Pulmonary artery endothelial cell (primary cell): ENCODE data around the gene OSER1. TPM values are rescaled to one million over a fixed set of nuclear protein-coding genes. Genes with fewer than 3 reads are reported as not detected.

Source experiments
- DNase-seq: peaks from one replicate; pipeline ENCODE4 v3.0.0-alpha.2; 2011; ENCODE audit warnings: low read depth, low spot score
- total RNA-seq: library from RNA; depleted of rRNA; stranded (reverse); fragments of >200 nt; gene quantifications from 2 replicates; pipeline ENCODE4 v1.2.3, GENCODE V29; 2014

Gene OSER1
- total RNA-seq, 1 donor from 2014 or later = 36.1 TPM

DNA sequence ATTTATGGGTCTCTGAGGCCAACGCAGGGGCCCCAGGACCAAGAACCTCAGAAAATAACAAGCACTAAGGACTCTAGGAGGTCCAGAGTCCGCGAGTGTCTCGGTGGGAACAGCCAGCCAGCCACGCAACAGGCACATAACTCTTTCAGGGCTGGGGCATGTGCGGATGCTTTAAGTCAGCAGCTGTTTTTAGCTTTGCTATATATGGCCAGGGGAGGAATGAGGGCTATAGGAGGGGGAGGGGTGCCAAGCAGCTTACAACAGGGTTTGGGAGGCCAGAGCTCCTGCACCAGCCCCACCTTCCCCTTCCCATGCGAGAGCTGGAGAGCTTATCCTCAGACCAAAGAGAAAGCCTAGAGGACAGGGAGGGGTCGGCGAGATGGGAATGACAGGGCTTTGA lies 29.8 kb downstream of the OSER1 start:
- no peak for DNase-seq

DNA sequence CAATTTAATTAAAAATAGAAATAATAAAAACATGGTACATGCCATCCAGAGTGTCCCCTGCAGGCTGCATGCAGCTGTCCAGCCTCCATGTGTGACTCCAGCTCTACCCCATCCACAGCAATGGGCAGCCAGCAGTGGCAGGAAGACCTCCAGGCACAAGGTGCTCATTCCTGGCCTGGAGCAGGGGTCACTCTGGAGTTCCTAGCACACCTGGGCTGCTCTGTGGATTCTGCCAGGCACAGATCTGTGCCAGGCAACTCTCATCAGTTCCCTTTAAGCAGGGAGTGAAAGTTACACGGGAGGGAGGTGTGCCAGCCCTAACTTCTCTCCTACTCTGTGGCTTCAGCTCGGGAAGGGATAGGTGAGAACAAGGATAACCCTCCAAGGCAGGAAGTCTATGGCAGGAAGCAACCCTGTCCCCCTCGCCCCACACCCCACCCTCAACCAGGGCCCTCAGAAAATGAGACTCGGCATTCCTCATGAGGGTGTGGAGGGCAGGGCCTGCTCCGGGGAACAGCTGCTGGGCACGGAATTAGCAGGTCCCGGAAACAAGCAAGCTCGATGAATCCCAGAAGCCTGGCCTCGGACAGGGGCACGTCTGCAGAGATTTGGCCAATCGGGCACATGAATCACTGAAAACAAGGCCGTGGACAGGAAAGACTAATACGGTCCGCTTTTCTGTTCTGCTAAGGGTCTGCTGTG lies 33.6 kb downstream of the OSER1 start:
- no peak for DNase-seq

- no peak for DNase-seq
Observed at GRCh38 chr20:44174996-44175765, 35.4 kb downstream of the OSER1 start.

DNA sequence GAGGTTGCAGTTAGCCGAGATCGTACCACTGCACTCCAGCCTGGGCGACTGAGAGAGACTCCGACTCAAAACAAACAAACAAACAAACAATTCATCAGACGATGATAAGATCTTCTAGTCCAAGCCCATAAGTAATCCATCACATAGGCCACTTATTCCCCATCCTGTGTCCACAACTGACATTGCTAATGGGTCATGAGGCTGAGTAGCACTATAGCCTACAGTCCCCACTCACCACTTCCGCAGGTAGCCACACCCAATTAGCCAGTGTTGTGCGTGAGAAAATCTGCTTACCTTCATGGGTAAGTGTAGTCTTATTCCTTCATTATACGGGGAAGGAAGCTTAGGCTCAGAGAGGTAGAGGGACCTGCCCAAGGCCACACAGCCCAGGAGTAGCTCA lies 36.7 kb downstream of the OSER1 start:
- DNase-seq = no peak

DNA sequence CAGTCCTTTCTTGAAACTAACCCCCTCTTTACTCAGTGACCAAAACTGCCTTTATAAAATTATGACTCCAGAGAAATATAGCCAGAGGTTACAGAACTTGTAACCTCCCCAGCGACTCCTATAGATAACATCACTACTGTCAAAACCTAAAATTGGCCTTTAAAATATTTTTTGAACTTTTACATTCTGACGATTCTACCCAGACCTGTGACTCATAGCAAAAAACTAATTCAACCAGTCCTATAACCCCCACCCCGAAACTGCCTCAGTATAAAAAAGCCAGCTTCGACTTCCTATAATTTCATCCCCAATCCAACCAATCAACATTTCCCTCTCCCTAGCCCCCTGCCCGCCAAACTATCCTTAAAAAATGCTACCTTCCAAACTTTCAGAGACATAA lies 37.5 kb downstream of the OSER1 start:
- no peak for DNase-seq

DNA sequence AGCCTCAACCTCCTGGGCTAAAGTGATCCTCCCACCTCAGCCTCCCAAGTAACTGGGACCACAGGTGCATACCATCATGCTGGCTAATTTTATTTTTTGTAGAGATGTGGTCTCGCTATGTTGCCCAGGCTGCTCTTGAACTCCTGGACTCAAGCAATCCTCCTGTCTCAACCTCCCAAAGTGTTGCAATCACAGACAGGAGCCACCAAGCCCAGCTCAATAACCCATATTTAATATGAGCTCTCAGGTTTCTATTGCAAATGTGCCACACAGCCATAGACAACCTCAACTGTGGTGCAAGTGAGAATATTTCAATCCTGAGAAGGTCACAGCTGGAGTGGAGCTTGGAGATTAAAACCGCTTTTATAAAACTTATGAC lies 38.0 kb downstream of the OSER1 start:
- no peak for DNase-seq

GRCh38 chr20:44171775-44172571 lies 38.6 kb downstream of the OSER1 start:
- no peak for DNase-seq

- DNase-seq = no peak
Observed at GRCh38 chr20:44170816-44171410, 39.7 kb downstream of the OSER1 start.

DNA sequence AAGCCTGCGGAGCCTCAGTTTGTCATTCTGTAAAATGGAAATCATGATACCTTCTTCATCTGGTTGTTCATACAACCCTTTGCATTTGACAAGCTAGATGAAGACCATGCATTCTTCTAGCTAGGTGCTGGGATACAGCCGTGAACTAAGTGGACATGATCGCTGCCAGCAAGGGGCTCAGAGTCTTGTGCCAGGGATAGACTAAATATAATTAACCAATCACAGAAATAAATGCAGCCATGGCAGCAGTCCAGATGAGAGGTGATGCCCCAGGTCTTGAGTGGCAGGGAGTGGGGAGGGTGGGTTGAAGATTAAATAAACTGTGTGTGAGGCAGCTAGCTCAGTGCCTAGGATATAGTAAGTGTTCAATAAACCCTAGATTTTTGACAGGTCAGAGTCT lies 42.8 kb downstream of the OSER1 start:
- no peak for DNase-seq

GRCh38 chr20:44166477-44166876 lies 44.1 kb downstream of the OSER1 start:
- no peak for DNase-seq

DNA sequence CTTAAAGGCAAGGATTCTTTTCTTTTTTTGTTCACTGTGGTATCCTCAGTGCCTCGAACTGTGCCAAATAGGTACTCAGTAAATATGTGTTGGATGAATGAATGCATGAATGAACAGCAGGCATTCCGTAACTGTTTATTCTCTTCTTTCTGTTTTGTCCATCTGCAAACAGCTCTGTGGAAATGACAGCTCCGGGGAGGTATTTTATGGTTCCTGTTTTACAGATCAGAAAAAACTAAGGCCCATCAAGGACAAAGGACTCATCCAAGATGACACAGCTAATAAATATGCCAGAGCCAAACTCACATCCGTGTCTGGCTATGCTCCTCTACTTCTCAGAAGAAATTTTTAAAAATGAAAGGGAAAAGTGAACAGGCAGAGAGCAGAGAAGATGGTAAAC lies 44.6 kb downstream of the OSER1 start:
- no peak for DNase-seq

GRCh38 chr20:44160133-44160532 lies 50.4 kb downstream of the OSER1 start:
- DNase-seq = no peak

DNA sequence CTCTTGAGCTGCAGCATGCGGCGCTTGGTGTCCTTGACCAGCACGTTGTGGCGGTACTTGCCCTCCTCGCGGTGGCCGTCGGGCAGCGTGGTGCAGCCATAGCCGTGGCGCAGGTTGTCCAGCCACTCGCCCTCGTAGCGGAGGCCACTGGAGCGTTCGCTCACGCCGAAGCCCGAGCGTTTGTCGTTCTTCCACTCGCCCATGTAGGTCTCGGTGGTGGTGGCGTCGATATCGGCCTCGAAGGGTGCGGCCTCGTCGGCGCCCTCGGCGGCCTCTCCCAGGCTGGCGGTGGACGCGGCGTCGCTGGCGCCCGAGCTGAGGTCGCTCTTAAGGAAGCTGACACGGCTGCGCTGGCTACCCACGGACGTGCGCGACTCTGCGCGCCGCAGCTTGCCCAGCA lies 50.9 kb downstream of the OSER1 start:
- DNase-seq = no peak

DNA sequence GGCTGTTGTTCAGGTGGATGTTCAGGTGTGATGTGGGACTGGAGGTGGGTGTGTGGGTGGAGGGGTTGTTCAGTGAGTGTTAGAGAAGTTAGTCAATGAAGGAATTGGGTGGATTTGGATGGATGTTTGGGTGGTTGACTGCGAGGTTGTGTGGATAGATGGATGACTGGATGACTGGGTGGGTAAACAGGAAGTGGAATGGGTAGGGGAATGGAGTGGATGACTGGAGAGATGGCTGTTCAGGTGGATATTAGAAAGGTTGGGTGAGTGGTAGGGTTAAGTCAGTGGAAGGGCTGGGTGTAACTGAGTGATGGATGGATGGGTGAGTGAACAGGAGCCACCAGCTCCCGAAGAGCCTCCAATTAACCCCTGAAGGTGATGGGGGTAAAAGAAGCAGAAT lies 51.4 kb downstream of the OSER1 start:
- no peak for DNase-seq

GRCh38 chr20:44157061-44157460 lies 53.5 kb downstream of the OSER1 start:
- no peak for DNase-seq

GRCh38 chr20:44154521-44155001 lies 56.0 kb downstream of the OSER1 start:
- DNase-seq = no peak

- no peak for DNase-seq
Observed at GRCh38 chr20:44153636-44154043, 56.9 kb downstream of the OSER1 start.

- no peak for DNase-seq
Observed at GRCh38 chr20:44151621-44152416, 58.8 kb downstream of the OSER1 start.

- DNase-seq = no peak
Observed at GRCh38 chr20:44146272-44146671, 64.3 kb downstream of the OSER1 start.
